Epithelial cell of esophagus (primary cell): ENCODE measurements around the gene KLHL28.
A peak's percentile ranks its signal among the peaks of the same experiment; 100 is the strongest.
"Not testable (repeated sequence)": the region's sequence is repeated elsewhere in the genome, so short reads cannot be mapped to it uniquely, and the experiment has no call there.

Experiments used
- DNase-seq: peaks from one replicate; pipeline ENCODE4 v3.0.0; 2010; ENCODE audit warnings: low read depth
- H3K4me3 ChIP-seq: 2 replicates; pipeline ENCODE4 v1.5.1; 2011; ENCODE audit warnings: mild to moderate bottlenecking, low read length, control low read depth
- TF ChIP-seq, protein P1 (sequence below): IDR thresholded peaks from 2 replicates; pipeline ENCODE4 v1.5.1; 2011; ENCODE audit warnings: low read depth, mild to moderate bottlenecking, low read length, control low read depth, inconsistent platforms; ENCODE audit not compliant: insufficient read depth; ENCODE audit errors: missing control alignments

KLHL28 gene

DNA sequence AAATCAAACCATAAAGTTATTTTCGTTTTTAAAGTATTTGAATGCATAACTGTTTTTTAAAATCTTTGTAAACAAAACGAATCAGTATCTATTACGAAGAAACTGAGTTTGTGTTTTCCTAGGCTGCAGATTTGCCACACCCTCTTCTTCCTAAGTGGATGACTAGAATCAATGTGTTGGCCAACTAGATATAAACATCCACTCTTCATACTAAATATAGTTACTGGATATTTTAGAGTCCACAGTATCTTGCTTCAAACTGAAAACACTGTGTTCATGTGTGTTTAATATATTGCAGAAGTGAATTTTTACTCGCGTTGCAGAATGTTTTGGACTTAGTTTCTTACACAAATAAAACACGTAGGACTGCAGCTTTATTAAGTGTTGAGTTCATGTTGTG lies 63.2 kb downstream of the KLHL28 start:
- no peak overlapping the region for H3K4me3 ChIP-seq
- TF ChIP-seq, protein P1, sequence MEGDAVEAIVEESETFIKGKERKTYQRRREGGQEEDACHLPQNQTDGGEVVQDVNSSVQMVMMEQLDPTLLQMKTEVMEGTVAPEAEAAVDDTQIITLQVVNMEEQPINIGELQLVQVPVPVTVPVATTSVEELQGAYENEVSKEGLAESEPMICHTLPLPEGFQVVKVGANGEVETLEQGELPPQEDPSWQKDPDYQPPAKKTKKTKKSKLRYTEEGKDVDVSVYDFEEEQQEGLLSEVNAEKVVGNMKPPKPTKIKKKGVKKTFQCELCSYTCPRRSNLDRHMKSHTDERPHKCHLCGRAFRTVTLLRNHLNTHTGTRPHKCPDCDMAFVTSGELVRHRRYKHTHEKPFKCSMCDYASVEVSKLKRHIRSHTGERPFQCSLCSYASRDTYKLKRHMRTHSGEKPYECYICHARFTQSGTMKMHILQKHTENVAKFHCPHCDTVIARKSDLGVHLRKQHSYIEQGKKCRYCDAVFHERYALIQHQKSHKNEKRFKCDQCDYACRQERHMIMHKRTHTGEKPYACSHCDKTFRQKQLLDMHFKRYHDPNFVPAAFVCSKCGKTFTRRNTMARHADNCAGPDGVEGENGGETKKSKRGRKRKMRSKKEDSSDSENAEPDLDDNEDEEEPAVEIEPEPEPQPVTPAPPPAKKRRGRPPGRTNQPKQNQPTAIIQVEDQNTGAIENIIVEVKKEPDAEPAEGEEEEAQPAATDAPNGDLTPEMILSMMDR: no peak
- peak; percentile 21 for DNase-seq

- TF ChIP-seq, protein P1: no peak
- H3K4me3 ChIP-seq: peak overlapping the region; percentile 70
- DNase-seq: no peak
Observed at GRCh38 chr14:44897845-44898151, 63.9 kb downstream of the KLHL28 start.

- DNase-seq: peak; percentile 98
- H3K4me3 ChIP-seq: peak overlapping the region; percentile 70
- TF ChIP-seq, protein P1: no peak
Observed at GRCh38 chr14:44897041-44897844, 64.5 kb downstream of the KLHL28 start.

DNA sequence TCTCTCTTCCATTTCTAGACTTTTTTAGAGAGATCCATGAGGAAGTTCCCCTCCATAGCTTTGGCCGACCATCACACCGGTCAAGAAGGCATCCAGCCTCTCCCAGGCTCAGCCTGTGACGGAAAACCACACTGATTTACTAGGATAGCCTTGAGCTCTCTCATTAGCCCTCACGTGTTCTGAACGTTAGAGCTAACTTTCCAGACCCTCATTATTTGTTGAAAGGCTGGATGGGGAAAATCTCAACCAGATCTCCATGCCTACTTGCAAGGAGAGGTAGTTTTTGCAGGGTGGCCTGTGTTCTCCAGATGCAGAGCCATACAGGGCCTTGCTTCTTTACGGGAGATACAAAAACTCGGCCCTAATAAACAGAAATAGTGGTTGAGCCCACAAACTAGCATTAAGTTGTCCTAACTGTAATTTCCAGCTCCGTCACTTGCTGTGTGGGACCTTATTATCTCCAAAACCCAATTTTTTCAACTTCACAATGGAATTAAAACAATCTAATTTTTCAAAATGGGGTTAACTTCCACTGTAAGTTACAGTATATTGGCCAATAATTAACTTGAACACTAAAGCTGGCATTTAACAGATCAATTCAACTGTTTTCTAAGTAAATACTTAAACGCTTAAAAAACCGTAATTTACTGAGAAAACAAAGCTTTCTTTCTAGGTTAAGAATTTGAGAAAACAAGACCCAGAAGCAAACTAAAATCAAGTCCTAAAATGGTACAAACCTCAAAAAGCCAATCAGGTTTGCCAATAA lies 65.3 kb downstream of the KLHL28 start:
- H3K4me3 ChIP-seq: peak overlapping the region; percentile 70

DNA sequence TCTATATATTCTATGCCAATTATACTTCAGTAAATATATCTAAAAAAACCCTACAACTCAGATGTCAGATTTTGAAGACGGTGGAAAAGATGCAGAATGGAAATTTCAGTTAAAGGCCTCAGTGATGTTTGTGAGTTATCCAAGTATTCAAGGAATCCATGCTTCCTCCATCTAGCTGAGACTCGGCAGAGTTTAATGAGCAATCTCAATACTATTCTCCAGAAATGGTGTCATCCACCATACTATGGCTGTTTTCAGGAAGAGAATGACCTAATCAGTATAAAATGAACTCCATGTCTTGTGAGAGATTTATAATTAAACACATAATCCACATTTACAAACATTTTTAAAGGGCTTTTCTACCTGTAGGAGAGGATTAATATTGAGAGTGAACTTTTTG lies 66.0 kb downstream of the KLHL28 start:
- TF ChIP-seq, protein P1: no peak
- DNase-seq: peak; percentile 87
- H3K4me3 ChIP-seq: no peak overlapping the region

More for the DNA sequence above, 65.3 kb downstream of the KLHL28 start:
- no peak for DNase-seq
- TF ChIP-seq, protein P1: no peak

- no peak overlapping the region for H3K4me3 ChIP-seq
- TF ChIP-seq, protein P1: no peak
- no peak for DNase-seq
Observed at GRCh38 chr14:44893535-44893934, 68.2 kb downstream of the KLHL28 start.

- not testable (repeated sequence) for DNase-seq, H3K4me3 ChIP-seq
Observed at GRCh38 chr14:44891726-44892372, 69.9 kb downstream of the KLHL28 start.
